HG02798 (cell line): ENCODE data around the gene ZNF687.
A peak's percentile ranks its signal among the peaks of the same experiment; 100 is the strongest.

Source experiments
- ATAC-seq: cut with Tn5 transposase; IDR thresholded peaks from one replicate; pipeline ENCODE4 v1.9.1; 2021; ENCODE audit warnings: mild to moderate bottlenecking; ENCODE audit not compliant: unreplicated experiment, poor library complexity

The ZNF687 gene

GRCh38 chr1:151312411-151312810 is 30.3 kb downstream of the ZNF687 start:
- no peak for ATAC-seq

- no peak for ATAC-seq
Measured at GRCh38 chr1:151312826-151313225, 30.7 kb downstream of the ZNF687 start.

- ATAC-seq = no peak
Measured at GRCh38 chr1:151313501-151313900, 31.4 kb downstream of the ZNF687 start.

- no peak for ATAC-seq
Measured at GRCh38 chr1:151314137-151314875, 32.2 kb downstream of the ZNF687 start.

GRCh38 chr1:151315565-151316235 is 33.6 kb downstream of the ZNF687 start:
- no peak for ATAC-seq

- no peak for ATAC-seq
Measured at GRCh38 chr1:151318975-151319374, 36.9 kb downstream of the ZNF687 start.

- ATAC-seq = no peak
Measured at GRCh38 chr1:151324390-151324930, 42.4 kb downstream of the ZNF687 start.

GRCh38 chr1:151325231-151325630 is 43.1 kb downstream of the ZNF687 start:
- no peak for ATAC-seq

GRCh38 chr1:151325646-151326429 is 43.7 kb downstream of the ZNF687 start:
- no peak for ATAC-seq

GRCh38 chr1:151326619-151327222 is 44.6 kb downstream of the ZNF687 start:
- peak; percentile 49 for ATAC-seq

- ATAC-seq = peak; percentile 81
Measured at GRCh38 chr1:151327223-151327902, 45.3 kb downstream of the ZNF687 start, which contains the start of gene PI4KB. TSS of gene PI4KB (minus strand) at chr1:151327416. CDS start at chr1:151316481, 10,935 bp downstream.

GRCh38 chr1:151327903-151328674 is 46.0 kb downstream of the ZNF687 start:
- ATAC-seq = no peak

- ATAC-seq = no peak
Measured at GRCh38 chr1:151334822-151335221, 52.7 kb downstream of the ZNF687 start.

GRCh38 chr1:151336556-151336955 is 54.5 kb downstream of the ZNF687 start:
- no peak for ATAC-seq

- peak; percentile 71 for ATAC-seq
Measured at GRCh38 chr1:151340870-151341754, 59.0 kb downstream of the ZNF687 start.
